DMS53 treated with DMSO at 0.1 percent for 48 hours (cell line): ENCODE measurements around the gene ATP6V1G1.
"Not testable (repeated sequence)": the region's sequence is repeated elsewhere in the genome, so short reads cannot be mapped to it uniquely, and the experiment has no call there.

ENCODE experiments used
- DNase-seq: peaks from one replicate; lab custom pipeline; 2025; ENCODE audit not compliant: unreplicated experiment; lab: John Stamatoyannopoulos, UW

ATP6V1G1 gene

GRCh38 chr9:114587345-114588202 lies at the start of gene ATP6V1G1:
Gene ATP6V1G1 (plus strand): TSS chr9:114587769. CDS start chr9:114587839, 70 bp downstream.
- DNase-seq: peak; percentile 92

- DNase-seq: no peak
Measured at GRCh38 chr9:114538241-114538640, 49.3 kb upstream of the ATP6V1G1 start.

DNA sequence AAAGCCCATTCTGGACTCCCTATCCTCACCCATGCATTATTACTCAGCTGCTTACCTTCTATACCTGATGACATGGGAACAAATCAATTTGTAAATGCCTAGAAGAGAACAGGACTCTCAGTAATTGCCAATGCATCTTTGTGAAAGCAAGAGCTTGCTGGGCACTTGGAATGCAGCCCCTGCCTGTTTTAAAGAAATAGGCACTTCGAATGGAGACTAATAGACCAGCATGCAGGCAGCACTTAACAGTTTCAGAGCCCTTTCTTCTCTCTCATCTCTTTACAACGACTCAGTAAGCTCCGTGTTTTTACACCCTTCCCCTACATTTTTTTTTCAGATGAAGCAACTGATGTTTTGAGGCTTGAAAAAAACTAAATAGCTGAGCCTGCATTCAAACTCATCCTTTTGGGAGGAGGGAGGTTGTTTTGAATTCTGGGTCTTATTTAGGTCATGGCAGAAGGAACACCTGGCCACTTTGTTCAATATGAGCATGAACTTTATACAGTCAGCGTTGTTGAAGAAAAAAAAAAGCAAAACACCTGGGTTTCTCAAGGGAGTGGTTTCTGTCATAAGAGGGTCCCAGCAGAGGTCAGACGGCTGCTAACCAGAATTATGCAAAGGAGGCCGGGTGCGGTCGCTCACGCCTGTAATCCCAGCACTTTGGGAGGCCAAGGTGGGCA lies 47.7 kb upstream of the ATP6V1G1 start:
- DNase-seq: no peak

- DNase-seq: no peak
Measured at GRCh38 chr9:114545055-114545454, 42.5 kb upstream of the ATP6V1G1 start.

DNA sequence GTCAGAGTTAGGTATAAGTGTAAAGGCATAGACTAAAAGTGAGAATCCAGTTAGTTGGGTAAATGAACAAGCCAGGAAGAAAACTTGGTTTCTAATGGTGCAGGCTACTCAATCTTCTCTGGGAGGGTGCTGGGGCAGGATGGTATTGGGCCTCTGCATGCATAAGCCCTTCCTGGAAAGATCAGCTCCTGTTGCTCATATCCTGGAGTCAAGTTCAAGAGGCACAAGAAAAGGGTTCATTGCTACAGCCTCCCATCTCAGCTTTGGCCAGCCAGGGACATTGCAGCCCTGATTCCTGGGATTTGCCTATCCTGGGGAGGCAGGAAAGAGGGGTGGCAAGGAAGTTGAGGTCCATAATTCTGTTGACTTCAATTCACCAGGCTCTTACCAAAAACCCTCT lies 40.7 kb upstream of the ATP6V1G1 start:
- DNase-seq: no peak

- no peak for DNase-seq
Measured at GRCh38 chr9:114549697-114550330, 37.8 kb upstream of the ATP6V1G1 start.

- peak; percentile 77 for DNase-seq
Measured at GRCh38 chr9:114551750-114552685, 35.6 kb upstream of the ATP6V1G1 start.

GRCh38 chr9:114552706-114553105 lies 34.9 kb upstream of the ATP6V1G1 start:
- DNase-seq: no peak

DNA sequence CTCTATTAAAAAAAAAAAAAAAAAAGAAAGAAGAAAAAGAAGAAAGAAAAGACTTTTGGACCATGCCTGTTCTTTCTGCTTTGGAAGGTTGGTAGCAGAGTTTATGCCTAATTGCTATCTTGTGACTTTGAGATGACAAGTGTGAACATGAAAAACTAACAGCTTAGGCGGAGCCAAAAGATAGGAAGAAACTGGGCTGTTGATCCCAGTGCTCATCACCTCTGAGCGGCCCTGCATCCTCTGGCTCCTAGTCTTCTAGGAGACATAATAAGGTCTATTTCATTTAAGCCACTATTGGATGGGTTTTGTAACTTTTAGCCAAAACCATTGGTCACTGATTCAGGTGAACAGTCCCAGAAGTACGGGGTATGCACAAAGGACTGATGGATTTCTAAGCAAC lies 34.4 kb upstream of the ATP6V1G1 start:
- DNase-seq: no peak

DNA sequence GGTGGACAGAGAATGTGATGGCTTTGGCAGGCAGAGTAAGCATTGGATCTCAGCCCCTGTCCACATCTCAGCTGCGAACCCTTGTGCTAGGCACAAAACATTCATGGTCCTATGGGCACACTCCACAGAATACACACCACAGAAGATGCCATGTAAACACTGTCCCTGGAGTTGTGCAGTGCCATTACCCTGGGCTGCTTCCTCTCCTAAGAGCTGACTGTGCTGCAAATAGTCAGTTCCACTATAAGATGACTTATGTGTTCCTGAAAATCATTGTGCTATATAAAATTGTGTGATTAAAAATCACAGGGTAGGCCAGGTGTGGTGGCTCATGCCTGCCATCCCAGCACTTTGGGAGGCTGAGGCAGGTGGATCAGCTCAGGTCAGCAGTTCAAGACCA lies 31.9 kb upstream of the ATP6V1G1 start:
- DNase-seq: no peak

- DNase-seq: no peak
Measured at GRCh38 chr9:114558027-114558675, 29.4 kb upstream of the ATP6V1G1 start.

DNA sequence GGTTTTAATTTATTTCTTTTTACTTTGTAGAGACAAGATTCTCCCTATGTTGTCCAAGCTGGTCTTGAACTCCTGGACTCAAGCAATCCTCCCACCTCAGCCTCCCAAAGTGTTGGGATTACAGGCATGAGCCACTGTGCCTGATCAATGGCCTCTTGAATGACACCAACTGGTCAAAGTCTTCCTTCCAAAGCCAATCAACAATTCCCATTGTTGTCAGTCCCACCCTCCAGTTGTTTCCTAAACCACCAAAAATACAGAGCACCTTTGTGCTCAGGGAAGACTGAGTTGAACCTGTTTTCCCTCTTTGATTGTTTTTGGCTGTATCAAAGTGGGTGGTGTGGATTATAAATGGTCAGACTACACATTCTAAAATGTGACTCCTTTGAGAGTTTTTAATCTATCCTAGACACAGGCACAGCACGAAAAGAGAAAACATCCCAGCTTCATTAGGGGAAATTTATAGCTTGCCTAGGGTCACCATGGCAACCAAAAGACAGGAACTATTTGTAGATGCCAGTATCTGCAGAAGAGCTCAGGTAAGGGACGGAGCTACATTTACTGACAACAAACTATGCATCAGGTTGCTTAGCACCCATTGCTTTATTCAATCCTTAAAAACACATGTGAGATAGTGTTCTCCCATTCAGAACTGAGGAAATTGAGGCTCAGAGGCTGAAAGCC lies 27.6 kb upstream of the ATP6V1G1 start:
- DNase-seq: no peak

GRCh38 chr9:114560956-114561355 lies 26.6 kb upstream of the ATP6V1G1 start:
- DNase-seq: no peak

DNA sequence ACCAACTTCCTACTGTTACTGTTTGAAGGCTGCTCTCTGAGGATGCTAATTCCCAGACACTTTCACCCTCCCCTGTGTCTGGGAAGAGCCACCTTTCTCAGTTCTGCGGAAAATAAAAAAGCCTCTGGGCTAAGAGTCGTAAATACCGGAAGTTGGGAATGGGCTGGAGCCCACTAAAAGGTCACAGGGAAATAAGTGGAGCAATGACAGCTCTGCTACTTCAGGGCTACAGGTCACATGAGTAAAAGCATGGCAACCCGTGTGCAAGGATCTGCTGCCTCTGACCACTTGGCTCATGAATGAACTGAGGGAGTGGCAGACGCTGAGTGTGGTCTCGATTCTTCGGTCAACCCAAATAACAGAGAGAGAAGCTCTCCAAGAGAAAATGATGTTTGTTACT lies 25.8 kb upstream of the ATP6V1G1 start:
- no peak for DNase-seq

DNA sequence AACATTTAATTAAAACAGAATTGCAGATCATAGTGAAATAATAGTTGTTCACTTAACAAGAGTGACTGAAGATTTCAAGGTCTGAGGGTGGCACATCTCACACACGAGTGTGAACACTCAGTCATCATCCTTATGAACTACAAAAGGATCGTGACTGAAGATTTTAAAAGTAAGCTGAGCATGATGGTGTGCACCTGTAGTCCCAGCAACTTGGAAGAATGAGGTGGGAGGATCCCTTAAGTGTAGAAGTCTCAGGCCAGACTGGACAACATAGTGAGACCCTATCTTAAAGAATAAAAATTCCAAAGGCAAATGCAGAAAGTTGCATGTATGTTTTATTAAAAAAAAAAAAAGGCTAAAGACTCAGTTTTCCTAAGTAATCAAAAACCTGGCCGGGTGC lies 22.4 kb upstream of the ATP6V1G1 start:
- no peak for DNase-seq

GRCh38 chr9:114570742-114571141 lies 16.8 kb upstream of the ATP6V1G1 start:
- no peak for DNase-seq

DNA sequence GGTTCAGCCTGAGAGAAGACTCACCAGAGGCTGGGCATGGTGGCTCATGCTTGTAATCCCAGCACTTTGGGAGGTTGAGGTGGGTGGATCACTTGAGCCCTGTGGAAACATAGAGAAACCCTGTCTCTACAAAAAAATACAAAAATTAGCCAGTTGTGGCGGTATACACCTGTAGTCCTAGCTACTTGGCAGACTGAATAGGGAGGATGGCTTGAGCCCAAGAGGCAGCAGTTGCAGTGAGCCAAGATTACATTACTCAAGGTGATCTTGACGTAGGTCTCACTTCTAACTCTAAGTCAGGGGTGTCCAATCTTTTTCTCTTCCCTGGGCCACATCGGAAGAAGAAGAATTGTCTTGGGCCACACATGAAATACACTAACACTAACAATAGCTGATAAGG lies 16.2 kb upstream of the ATP6V1G1 start:
- no peak for DNase-seq

GRCh38 chr9:114572199-114572598 lies 15.4 kb upstream of the ATP6V1G1 start:
- DNase-seq: no peak

GRCh38 chr9:114574438-114574837 lies 13.1 kb upstream of the ATP6V1G1 start:
- no peak for DNase-seq

GRCh38 chr9:114576779-114577178 lies 10.8 kb upstream of the ATP6V1G1 start:
- DNase-seq: not testable (repeated sequence)
